CD4-positive, alpha-beta T cell (primary cell): Measurements from ENCODE around the gene SFSWAP. TPM values are rescaled to one million over a fixed set of nuclear protein-coding genes. Genes with fewer than 3 reads are reported as not detected.
A peak's percentile ranks its signal among the peaks of the same experiment; 100 is the strongest.
"Not testable (repeated sequence)": the region's sequence is repeated elsewhere in the genome, so short reads cannot be mapped to it uniquely, and the experiment has no call there.

Experiments
- ATAC-seq: fragments of 200-7000 bp; cut with Tn5 transposase; one replicate; pipeline ENCODE4 v1.10.0; 2022; ENCODE audit warnings: mild to moderate bottlenecking; ENCODE audit not compliant: poor library complexity
- CTCF ChIA-PET: fragments of 350-600 bp; sonication (Branson Sonifier 250); formaldehyde crosslinking; loops from one replicate; lab custom pipeline; 2021; ENCODE audit warnings: antibody characterized with exemption, inconsistent platforms; lab: Charles Lee
- POLR2A ChIA-PET: fragments of 350-600 bp; sonication (Branson Sonifier 250); formaldehyde crosslinking; loops from one replicate; lab custom pipeline; 2021; ENCODE audit warnings: antibody characterized with exemption, inconsistent platforms; lab: Charles Lee
- DNase-seq, 14 experiments: peaks; one replicate each; pipeline ENCODE4 v3.0.0-alpha.2; 2013 to 2020; ENCODE audit warnings: mixed read lengths in 2 of 14
- H3K27ac ChIP-seq, 2 donors: one replicate each; pipeline versions ENCODE4 v1.5.1 to v1.7.0; 2013; ENCODE audit warnings: low read length in 2 of 2, low read depth in 1 of 2, mild to moderate bottlenecking in 1 of 2
- H3K27me3 ChIP-seq, 2 experiments: 1 replicate in 1 of 2; 2 replicates in 1 of 2; pipeline versions ENCODE4 v1.6.1 to v1.7.0; 2013; ENCODE audit warnings: low read length in 2 of 2, control low read depth in 1 of 2, mild to moderate bottlenecking in 1 of 2, moderate library complexity in 1 of 2; ENCODE audit not compliant: insufficient read depth in 2 of 2, control insufficient read depth in 1 of 2
- H3K36me3 ChIP-seq: one replicate; pipeline ENCODE4 v1.6.1; 2013; ENCODE audit warnings: low read length, control low read depth; ENCODE audit not compliant: insufficient read depth
- H3K4me1 ChIP-seq: one replicate; pipeline ENCODE4 v1.6.1; 2013; ENCODE audit warnings: low read length, control low read depth; ENCODE audit not compliant: insufficient read depth
- H3K4me3 ChIP-seq: one replicate; pipeline ENCODE4 v1.5.1; 2013; ENCODE audit warnings: mild to moderate bottlenecking, low read length, moderate library complexity
- H3K9me3 ChIP-seq, 2 experiments: 1 replicate in 1 of 2; 2 replicates in 1 of 2; pipeline versions ENCODE4 v1.6.1 to v1.7.0; 2013; ENCODE audit warnings: low read length in 2 of 2, mild to moderate bottlenecking in 2 of 2, control low read depth in 1 of 2, moderate library complexity in 1 of 2; ENCODE audit not compliant: control insufficient read depth in 1 of 2, insufficient read depth in 1 of 2
- H3K27ac Mint-ChIP-seq: one replicate; pipeline ENCODE4 v1.8.0; 2020; ENCODE audit warnings: mixed read lengths
- H3K27me3 Mint-ChIP-seq: one replicate; pipeline ENCODE4 v1.8.0; 2021; ENCODE audit warnings: mixed read lengths
- H3K36me3 Mint-ChIP-seq: one replicate; pipeline ENCODE4 v1.8.0; 2021; ENCODE audit warnings: low read depth, mixed read lengths
- H3K4me1 Mint-ChIP-seq: one replicate; pipeline ENCODE4 v1.8.0; 2021; ENCODE audit warnings: low read depth, mixed read lengths
- H3K4me3 Mint-ChIP-seq: one replicate; pipeline ENCODE4 v1.8.0; 2020; ENCODE audit warnings: mild to moderate bottlenecking, mixed read lengths
- H3K9me3 Mint-ChIP-seq: one replicate; pipeline ENCODE4 v1.8.0; 2020; ENCODE audit warnings: mixed read lengths
- intact Hi-C, 2 experiments: fragments of 100-400 bp; cut with DNase I in 1 of 2; cut with micrococcal nuclease in 1 of 2; formaldehyde crosslinking; loops; one replicate each; pipeline versions ENCODE4 v1.15.1 to v1.9.0; 2023 to 2025; cut with DNase I, micrococcal nuclease
- total RNA-seq, 174 experiments: library from RNA in 2 of 174; stranded (reverse) in 2 of 174; gene quantifications; one replicate each; pipeline ENCODE4 v1.2.3 and lab custom pipeline; 2021 to 2026
- TF ChIP-seq, protein P1 (sequence below): fragments of 200-600 bp; IDR thresholded peaks from one replicate; pipeline ENCODE4 v1.8.0; 2022; ENCODE audit warnings: antibody characterized with exemption, mild to moderate bottlenecking

Gene SFSWAP
- total RNA-seq, 2 experiments from 2014 or later: 88.7 to 98.4 TPM

DNA sequence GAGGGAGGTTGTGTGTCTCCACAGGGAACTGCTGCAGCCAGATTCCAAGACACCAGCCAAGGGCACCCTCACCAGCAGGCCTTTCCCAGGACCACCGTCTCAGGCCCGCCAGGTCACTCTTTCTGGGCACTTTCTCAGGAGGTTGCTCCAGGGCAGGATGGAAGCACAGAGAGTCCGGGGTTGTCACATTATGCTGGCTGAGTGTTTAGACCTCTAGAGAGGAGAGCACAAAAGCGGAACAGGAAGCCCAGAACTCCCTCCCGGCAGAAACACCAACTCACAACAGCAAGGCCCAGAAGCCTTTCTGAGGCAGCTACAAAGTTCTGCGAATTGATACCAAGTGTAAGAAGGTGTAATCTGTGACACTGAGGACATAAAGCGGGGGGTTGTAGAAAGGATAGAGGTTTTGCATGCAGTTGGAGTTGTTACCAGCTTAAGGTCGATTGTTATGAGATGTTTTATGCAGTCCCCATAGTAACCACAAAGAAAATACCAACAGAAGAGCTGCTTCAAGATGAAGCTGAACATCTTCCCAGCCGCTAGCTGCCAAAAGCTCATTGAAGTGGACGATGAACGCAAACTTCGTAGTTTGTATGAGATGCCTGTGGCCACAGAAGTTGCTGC is 43.8 kb upstream of the SFSWAP start:
- H3K4me1 Mint-ChIP-seq, CTCF ChIA-PET, H3K4me1 ChIP-seq, H3K4me3 ChIP-seq, H3K4me3 Mint-ChIP-seq, H3K36me3 Mint-ChIP-seq, H3K27ac Mint-ChIP-seq, H3K9me3 ChIP-seq, POLR2A ChIA-PET, H3K27ac ChIP-seq, intact Hi-C loops, H3K36me3 ChIP-seq, H3K9me3 Mint-ChIP-seq, H3K27me3 ChIP-seq: not testable (repeated sequence)
- peak; percentile 21 for ATAC-seq
- H3K27me3 Mint-ChIP-seq: peaks cover 12% of the 10 kb centered on the region
- peak in 3 of 14 experiments; percentile 15 to 34 (median 25) for DNase-seq

GRCh38 chr12:131671276-131671675 is 39.6 kb upstream of the SFSWAP start:
- ChIA-PET CTCF (no interaction called here), POLR2A (no interaction called here)
- no peak overlapping the region for H3K27ac ChIP-seq
- Mint-ChIP-seq H3K9me3 (peaks cover 2% of the 10 kb centered on the region), H3K4me1 (peaks cover 5% of the 10 kb centered on the region), H3K4me3 (no peak overlapping the region), H3K27me3 (peaks cover 9% of the 10 kb centered on the region), H3K27ac (no peak overlapping the region), H3K36me3 (no peaks in the 10 kb centered on the region)
- no peaks in the 10 kb centered on the region for H3K4me1 ChIP-seq
- H3K36me3 ChIP-seq: no peaks in the 10 kb centered on the region
- peaks cover 5 to 19% of the 10 kb centered on the region in 2 experiments for H3K9me3 ChIP-seq
- DNase-seq (no peak), ATAC-seq (no peak)
- TF ChIP-seq, protein P1, sequence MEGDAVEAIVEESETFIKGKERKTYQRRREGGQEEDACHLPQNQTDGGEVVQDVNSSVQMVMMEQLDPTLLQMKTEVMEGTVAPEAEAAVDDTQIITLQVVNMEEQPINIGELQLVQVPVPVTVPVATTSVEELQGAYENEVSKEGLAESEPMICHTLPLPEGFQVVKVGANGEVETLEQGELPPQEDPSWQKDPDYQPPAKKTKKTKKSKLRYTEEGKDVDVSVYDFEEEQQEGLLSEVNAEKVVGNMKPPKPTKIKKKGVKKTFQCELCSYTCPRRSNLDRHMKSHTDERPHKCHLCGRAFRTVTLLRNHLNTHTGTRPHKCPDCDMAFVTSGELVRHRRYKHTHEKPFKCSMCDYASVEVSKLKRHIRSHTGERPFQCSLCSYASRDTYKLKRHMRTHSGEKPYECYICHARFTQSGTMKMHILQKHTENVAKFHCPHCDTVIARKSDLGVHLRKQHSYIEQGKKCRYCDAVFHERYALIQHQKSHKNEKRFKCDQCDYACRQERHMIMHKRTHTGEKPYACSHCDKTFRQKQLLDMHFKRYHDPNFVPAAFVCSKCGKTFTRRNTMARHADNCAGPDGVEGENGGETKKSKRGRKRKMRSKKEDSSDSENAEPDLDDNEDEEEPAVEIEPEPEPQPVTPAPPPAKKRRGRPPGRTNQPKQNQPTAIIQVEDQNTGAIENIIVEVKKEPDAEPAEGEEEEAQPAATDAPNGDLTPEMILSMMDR: no peak
- intact Hi-C loops: loop anchor here in 1 of 2 experiments (5.0 kb wide), 1 partner anchor 374 kb away; no protein-coding TSS in a partner anchor
- no peaks in the 10 kb centered on the region for H3K27me3 ChIP-seq
- H3K4me3 ChIP-seq: no peak overlapping the region

- ATAC-seq: no peak
- no peaks in the 10 kb centered on the region for H3K36me3 ChIP-seq
- no peak overlapping the region for H3K4me3 Mint-ChIP-seq
- peaks cover 2% of the 10 kb centered on the region for H3K9me3 Mint-ChIP-seq
- TF ChIP-seq, protein P1: no peak
- DNase-seq: no peak
- no peak overlapping the region for H3K4me3 ChIP-seq
- H3K27me3 ChIP-seq: no peaks in the 10 kb centered on the region
- no peak overlapping the region for H3K27ac Mint-ChIP-seq
- no peaks in the 10 kb centered on the region for H3K36me3 Mint-ChIP-seq
- H3K4me1 ChIP-seq: no peaks in the 10 kb centered on the region
- ChIA-PET POLR2A (no interaction called here), CTCF (no interaction called here)
- H3K4me1 Mint-ChIP-seq: peaks cover 5% of the 10 kb centered on the region
- peaks cover 9% of the 10 kb centered on the region for H3K27me3 Mint-ChIP-seq
- intact Hi-C loops: loop anchor here in 1 of 2 experiments (5.0 kb wide), 1 partner anchor 375 kb away; no protein-coding TSS in a partner anchor
- peaks cover 5 to 19% of the 10 kb centered on the region in 2 experiments for H3K9me3 ChIP-seq
- no peak overlapping the region for H3K27ac ChIP-seq
Observed at GRCh38 chr12:131671871-131672270, 39.0 kb upstream of the SFSWAP start.
